Endothelial cell of umbilical vein (primary cell): Measurements from ENCODE around the gene SEMA4G.

ENCODE experiments used
- EZH2 ChIP-seq: IDR thresholded peaks from 2 replicates; pipeline ENCODE4 v1.6.1; 2012; ENCODE audit warnings: borderline replicate concordance, low read depth, mild to moderate bottlenecking, moderate library complexity, low read length, inconsistent platforms; ENCODE audit not compliant: severe bottlenecking
- JUN ChIP-seq: IDR thresholded peaks from 2 replicates; pipeline ENCODE4 v1.6.1; 2011; ENCODE audit warnings: borderline replicate concordance, low read depth; ENCODE audit not compliant: insufficient read length, insufficient read depth
- MAX ChIP-seq: IDR thresholded peaks from 2 replicates; pipeline ENCODE4 v1.6.1; 2011; ENCODE audit not compliant: insufficient read depth, insufficient read length
- MYC ChIP-seq: IDR thresholded peaks from one replicate; pipeline ENCODE4 v1.6.1; 2011; ENCODE audit warnings: mild to moderate bottlenecking, low read depth, low read length
- POLR2A ChIP-seq: IDR thresholded peaks from 2 replicates; pipeline ENCODE4 v1.6.1; 2012; ENCODE audit warnings: low read depth, mild to moderate bottlenecking, control low read depth, low read length
- POLR2AphosphoS5 ChIP-seq: IDR thresholded peaks from 2 replicates; pipeline ENCODE4 v1.6.1; 2012; ENCODE audit warnings: low read depth, mild to moderate bottlenecking, control low read depth, low read length, moderate library complexity; ENCODE audit not compliant: insufficient read depth
- TF ChIP-seq, protein P1 (sequence below), 2 donors: IDR thresholded peaks; 1 replicate in 1 of 2; 2 replicates in 1 of 2; pipeline ENCODE4 v1.5.1; 2011; ENCODE audit warnings: low read length in 2 of 2, mild to moderate bottlenecking in 2 of 2, moderate library complexity in 2 of 2, control low read depth in 1 of 2, inconsistent platforms in 1 of 2, low read depth in 1 of 2; ENCODE audit not compliant: insufficient read depth in 1 of 2; ENCODE audit errors: extremely low read depth in 1 of 2

DNA sequence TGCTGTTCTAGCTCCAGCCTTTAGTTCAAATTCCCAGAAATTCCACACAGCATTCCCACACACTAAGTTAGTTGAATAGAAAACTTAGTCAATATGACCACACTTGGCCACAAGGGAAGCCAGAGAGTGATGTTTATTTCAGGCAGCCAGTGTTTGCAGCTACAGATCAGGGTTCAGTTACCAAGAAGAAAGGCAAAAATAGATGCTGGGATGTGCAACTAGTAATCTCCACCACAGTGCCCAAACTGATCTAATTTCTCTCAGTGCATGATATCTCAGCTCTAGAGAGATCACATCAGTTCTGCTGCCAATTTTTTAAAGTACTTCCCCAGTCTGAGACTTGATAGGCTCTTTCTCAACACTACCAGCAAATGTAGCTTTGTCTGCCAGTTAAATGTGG is 38.9 kb upstream of the SEMA4G start:
- no peak for TF ChIP-seq EZH2
- TF ChIP-seq, protein P1, sequence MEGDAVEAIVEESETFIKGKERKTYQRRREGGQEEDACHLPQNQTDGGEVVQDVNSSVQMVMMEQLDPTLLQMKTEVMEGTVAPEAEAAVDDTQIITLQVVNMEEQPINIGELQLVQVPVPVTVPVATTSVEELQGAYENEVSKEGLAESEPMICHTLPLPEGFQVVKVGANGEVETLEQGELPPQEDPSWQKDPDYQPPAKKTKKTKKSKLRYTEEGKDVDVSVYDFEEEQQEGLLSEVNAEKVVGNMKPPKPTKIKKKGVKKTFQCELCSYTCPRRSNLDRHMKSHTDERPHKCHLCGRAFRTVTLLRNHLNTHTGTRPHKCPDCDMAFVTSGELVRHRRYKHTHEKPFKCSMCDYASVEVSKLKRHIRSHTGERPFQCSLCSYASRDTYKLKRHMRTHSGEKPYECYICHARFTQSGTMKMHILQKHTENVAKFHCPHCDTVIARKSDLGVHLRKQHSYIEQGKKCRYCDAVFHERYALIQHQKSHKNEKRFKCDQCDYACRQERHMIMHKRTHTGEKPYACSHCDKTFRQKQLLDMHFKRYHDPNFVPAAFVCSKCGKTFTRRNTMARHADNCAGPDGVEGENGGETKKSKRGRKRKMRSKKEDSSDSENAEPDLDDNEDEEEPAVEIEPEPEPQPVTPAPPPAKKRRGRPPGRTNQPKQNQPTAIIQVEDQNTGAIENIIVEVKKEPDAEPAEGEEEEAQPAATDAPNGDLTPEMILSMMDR (IDR thresholded peaks at IDR 0.05; ENCODE audit: extremely low read depth in 1 of 2, insufficient read depth in 1 of 2, low read depth in 1 of 2, low read length in 2 of 2) = no peak
- TF ChIP-seq JUN = no peak
- no peak for TF ChIP-seq MAX
- no peak for TF ChIP-seq POLR2AphosphoS5
- no peak for TF ChIP-seq MYC
- TF ChIP-seq POLR2A = no peak
